Measurements from ENCODE around the gene ELANE.

- TF ChIP-seq POLR2A (IDR thresholded peaks at IDR 0.05), result no peak
- TF ChIP-seq CTCF (IDR thresholded peaks at IDR 0.05), result no peak
Measured at GRCh38 chr19:807627-808422, 44.3 kb upstream of the ELANE start.

All from esophagus squamous epithelium (tissue), 4 donors.